SU-DHL-6 (cell line): ENCODE data around the gene KCNJ15.
"Not testable (repeated sequence)": the region's sequence is repeated elsewhere in the genome, so short reads cannot be mapped to it uniquely, and the experiment has no call there.

ENCODE experiments used
- CTCF ChIP-seq: fragments of 200-600 bp; sonication (generic); IDR thresholded peaks from one replicate; pipeline ENCODE4 v1.5.1; 2017; ENCODE audit warnings: antibody characterized with exemption, mild to moderate bottlenecking, low read length, moderate library complexity; ENCODE audit not compliant: insufficient read depth, poor library complexity, severe bottlenecking
- EZH2phosphoT487 ChIP-seq: fragments of 200-600 bp; sonication (generic), shearing (Covaris generic); conservative IDR thresholded peaks from 2 replicates; pipeline ENCODE4 v1.6.1; 2018; ENCODE audit warnings: mild to moderate bottlenecking, antibody characterized with exemption, low read length, moderate library complexity, mixed read lengths

GRCh38 chr21:38247054-38247453 lies 9.7 kb upstream of the KCNJ15 start:
- not testable (repeated sequence) for TF ChIP-seq CTCF, EZH2phosphoT487
